ENCODE results near the gene ENTHD1.

GRCh38 chr22:39905687-39906086 is 12.1 kb upstream of the ENTHD1 start:
- TF ChIP-seq, protein P1, sequence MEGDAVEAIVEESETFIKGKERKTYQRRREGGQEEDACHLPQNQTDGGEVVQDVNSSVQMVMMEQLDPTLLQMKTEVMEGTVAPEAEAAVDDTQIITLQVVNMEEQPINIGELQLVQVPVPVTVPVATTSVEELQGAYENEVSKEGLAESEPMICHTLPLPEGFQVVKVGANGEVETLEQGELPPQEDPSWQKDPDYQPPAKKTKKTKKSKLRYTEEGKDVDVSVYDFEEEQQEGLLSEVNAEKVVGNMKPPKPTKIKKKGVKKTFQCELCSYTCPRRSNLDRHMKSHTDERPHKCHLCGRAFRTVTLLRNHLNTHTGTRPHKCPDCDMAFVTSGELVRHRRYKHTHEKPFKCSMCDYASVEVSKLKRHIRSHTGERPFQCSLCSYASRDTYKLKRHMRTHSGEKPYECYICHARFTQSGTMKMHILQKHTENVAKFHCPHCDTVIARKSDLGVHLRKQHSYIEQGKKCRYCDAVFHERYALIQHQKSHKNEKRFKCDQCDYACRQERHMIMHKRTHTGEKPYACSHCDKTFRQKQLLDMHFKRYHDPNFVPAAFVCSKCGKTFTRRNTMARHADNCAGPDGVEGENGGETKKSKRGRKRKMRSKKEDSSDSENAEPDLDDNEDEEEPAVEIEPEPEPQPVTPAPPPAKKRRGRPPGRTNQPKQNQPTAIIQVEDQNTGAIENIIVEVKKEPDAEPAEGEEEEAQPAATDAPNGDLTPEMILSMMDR (IDR thresholded peaks at IDR 0.05): no peak
- no peak for TF ChIP-seq POLR2A (IDR thresholded peaks at IDR 0.05)

Measured in uterus (tissue), 2 donors.